NCI-H2029 treated with DMSO at 0.1 percent for 48 hours (cell line): ENCODE measurements around the gene CENPO.
"Not testable (repeated sequence)": the region's sequence is repeated elsewhere in the genome, so short reads cannot be mapped to it uniquely, and the experiment has no call there.

Source experiments
- DNase-seq: peaks from one replicate; lab custom pipeline; 2025; lab: John Stamatoyannopoulos, UW

CENPO gene

DNA sequence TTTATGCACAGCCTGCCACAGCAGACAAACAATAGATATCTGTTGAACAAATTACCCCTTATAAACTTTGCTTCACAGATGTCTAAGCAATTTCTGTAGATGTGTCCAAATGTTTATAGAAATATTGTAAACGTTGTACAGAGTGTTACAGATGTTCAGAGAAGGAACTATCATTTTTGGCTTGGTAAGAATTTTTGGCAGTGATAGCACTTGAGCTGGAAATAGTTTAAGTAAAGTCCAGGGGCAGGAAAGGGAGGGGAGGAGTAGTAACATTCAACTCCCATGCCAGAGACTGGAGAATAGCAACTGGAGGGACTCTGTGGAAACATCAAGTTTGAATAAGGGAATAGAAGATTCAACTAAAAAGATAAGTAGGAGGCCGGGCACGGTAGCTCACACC, 4.4 kb upstream of the CENPO start:
- no peak for DNase-seq

DNA sequence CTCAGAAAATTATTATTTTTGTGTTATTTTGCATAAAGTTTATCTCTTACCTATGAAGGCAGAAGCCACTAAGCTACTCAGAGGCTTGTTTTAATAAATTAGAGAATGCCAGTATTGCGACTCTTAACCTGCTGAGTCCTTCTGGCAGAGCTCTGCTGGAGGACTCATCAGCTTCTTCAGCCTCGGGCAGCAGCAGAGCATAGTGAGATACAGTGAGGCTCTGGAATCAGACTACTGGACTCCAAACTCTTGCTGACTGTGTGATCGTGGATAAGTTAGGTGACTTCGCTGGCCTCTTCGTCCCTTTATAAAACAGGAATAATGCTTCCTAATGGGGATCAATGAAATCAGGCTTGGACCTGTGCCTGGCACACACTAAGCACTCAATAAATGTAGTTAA, 1.8 kb upstream of the CENPO start:
- DNase-seq: no peak

DNA sequence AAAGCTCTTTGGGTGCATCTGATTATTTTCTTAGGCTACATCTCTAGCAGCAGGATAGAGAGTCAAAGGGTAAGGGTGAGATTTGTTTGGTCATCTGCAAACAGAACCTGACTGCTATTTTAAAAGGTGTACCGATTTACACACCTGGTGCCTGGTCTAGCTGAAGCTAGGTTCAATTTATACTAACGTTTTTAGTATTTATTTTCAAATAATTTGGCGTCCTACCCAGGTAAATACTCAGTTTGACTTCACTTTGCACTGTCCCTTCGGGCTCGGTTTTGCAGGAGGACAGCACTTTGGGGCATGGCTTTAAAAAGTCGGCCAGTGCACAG, 717 bp upstream of the CENPO start:
- no peak for DNase-seq

DNA sequence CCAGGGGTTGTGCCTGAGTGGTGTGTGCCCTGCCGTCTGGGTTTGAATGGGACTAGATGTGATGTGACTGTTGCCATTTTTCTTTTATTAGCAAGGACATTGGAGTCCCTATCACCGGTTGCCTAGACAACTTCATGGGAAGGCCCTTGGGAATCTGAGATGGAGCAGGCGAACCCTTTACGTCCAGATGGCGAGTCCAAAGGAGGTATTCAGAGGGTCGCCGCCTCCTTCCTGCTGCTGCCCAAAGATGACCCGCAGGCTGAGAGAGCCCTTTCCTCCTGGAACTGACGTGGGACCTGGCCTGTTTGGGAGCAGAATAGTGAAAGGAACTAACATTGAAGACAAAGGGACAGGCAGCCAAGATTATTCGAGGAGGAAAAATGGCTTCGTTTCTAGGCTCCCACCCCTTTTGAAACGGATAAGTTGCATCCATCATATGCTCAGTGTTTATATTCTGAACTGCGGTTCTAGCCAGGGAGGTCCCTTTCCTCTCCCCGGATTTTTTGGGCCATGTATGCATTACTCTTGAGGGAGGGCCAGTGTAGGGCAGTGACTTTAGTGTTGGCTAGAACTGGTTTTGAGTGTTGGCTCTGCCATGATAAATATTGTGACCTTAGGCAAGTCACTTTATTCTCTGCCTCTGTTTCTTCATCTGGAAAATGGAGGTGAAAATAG, 673 bp downstream of the CENPO start:
- DNase-seq: no peak

DNA sequence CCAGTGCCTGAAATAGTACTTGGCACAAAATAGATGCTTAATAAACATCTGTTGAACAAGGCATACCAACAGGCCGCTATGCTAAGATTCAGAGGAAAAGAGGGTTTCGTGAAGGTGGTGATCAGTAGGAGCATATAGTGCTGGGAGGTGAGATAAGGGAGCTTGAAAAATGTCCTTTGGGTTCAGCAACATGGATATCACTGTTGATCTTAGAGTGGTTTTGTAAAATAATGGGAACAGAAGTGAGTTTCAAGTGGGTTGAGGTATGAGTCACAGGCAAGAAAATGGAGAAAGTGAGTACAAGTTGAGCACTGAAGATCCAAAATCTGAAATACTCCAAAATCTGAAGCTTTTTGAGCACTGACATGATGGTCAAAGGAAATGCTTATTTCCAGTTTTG, 4.4 kb downstream of the CENPO start:
- DNase-seq: no peak

DNA sequence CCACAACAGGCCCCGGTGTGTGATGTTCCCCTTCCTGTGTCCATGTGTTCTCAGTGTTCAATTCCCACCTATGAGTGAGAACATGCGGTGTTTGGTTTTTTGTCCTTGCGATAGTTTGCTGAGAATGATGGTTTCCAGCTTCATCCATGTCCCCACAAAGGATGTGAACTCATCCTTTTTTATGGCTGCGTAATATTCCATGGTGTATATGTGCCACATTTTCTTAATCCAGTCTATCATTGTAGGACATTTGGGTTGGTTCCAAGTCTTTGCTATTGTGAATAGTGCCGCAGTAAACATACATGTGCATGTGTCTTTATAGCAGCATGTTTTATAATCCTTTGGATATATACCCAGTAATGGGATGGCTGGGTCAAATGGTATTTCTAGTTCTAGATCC, 7.3 kb downstream of the CENPO start:
- not testable (repeated sequence) for DNase-seq

DNA sequence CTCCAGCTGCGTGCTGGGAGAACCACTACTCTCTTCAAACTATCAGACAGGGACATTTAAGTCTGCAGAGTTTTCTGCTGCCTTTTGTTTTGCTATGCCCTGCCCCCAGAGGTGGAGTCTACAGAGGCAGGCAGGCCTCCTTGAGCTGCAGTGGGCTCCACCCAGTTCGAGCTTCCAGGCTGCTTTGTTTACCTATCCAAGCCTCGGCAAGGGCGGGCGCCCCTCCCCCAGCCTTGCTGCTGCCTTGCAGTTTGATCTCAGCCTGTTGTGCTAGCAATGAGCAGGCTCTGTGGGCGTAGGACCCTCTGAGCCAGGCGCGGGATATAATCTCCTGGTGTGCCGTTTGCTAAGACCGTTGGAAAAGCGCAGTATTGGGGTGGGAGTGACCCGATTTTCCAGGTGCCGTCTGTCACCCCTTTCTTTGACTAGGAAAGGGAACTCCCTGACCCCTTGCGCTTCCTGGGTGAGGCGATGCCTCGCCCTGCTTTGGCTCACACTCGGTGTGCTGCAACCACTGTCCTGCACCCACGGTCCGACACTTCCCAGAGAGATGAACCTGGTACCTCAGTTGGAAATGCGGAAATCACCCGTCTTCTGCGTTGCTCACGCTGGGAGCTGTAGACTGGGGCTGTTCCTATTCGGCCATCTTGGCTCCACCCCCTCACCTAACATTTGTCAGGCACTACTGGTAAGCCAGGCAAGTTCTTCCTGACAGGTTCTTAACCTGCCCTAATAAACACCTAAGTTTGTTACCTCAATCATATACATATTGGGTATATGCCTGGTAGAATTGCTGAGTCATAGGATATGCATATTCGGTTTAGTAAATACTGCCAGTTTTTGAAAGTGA, 12.8 kb downstream of the CENPO start:
- not testable (repeated sequence) for DNase-seq

DNA sequence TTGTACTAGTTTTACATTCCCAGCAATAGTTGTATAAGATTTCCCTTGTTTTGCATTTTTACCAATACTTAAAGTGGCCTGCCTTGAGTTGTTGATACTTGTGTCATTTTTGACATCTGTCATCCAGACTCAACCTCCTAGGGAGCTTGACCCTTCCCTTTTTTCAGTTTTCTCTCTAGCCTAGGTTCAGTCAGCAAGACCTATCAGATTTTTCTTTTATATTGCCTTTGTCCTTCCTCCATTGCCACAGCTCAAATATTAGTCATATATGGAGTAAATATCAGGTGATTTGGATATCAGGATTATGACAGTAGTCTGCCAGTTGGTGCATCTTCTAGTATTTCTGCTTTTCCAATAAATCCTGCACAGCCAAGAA, 13.4 kb downstream of the CENPO start:
- DNase-seq: no peak

DNA sequence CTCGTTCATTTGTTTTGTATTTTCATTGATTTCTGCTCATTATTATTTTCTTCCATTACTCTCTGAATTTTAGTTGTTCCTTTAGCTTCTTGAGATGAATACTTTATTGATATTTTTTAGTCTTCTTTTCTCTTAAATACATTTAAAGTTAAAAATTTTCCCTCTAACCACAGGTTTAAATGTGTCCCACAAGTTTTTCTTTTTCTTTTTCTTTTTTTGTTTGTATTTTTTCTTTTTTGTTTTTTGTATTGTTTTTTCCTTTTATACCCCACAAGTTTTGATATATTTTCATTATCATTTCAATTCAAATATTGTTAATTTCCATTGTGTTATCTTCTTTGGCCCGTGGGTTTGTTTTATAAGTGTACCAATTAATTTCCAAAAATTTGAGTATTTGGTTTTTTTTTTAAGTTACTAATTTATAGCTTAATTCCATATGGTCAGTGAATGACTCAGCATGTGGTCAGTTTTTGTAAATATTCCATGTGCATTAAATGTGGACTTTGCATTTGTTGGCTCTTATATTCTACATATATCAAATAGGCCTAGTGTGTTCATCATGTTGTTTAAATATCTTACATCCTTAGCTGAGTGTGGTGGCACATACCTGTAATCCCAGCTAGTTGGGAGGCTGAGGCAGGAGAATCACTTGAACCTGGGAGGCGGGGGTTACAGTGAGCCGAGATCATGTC, 16.2 kb downstream of the CENPO start:
- DNase-seq: no peak

DNA sequence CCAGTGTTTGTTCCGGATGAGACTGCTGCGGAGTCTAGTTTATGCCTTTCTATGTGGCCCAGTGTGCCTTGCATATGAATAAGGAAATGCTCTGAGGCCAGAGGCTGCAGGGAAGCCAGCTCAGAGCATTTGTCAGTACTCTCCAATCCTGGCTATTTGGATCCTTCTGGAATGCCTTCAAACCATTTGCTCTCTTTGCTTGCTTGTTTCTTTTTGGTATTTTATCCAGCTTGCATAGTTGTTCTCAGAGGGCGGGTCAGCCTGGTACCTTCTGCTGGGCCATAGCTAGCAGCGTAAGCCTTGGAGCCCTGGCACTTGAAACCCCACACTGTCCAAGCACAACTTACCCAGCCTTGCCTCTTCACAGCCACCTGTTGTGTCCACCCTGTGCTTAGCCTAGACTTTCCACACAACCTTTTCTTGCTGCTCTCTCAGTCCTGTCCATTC, 20.5 kb downstream of the CENPO start:
- DNase-seq: no peak

DNA sequence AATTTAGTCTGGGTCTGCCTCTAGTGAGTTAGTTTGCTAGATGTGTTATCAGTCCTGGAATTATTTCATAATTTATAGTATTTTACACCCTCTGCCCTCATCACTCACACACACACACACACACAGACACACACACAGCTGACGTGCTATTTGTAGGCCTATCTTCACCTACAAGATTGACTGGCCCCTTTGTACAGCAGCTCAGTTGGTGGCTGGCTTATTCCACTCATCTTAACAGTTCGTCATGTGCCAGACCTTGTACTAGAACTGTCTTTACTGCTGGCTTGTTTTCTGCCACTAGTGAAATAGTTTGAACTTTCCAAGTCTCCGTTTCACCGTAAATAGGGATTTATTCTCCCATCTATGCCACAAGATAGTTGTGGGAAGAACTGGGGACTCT, 21.3 kb downstream of the CENPO start:
- no peak for DNase-seq

DNA sequence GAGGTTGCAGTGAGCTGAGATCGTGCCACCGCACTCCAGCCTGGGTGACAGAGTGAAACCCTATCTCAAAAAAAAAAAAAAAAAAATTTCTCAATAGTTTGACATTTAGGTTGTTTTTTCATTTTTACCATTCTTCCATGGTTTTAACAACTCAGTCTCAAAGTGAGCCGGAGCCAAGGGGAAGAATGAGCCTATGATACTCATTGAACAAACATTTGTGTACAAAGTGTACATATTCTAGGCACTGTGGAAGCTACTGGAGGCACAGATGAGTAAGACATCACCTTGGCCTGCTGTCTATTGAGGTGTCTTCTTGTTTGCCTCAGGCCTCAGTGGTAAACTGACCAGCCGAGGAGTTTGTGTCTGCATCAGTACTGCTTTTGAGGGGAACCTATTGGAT, 21.9 kb downstream of the CENPO start:
- DNase-seq: no peak

DNA sequence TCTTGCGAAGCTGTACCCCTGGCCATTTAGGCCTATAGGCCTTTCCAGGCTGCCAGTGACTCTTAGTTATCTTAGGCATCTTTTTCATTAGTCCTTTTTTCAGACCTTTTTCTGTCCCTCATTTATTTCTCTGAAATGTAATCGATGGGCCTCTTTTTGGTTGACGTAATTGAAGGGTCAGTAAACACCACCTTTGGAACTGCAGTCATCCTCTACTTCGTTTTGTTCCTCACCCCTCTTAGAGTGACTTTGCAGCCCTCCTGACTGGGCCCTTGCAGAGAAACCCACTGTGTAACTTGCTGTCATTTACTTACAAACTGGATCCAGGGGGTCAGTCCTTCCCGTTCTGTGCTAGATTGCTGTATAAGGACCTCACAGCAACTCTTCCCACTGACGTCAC, 23.2 kb downstream of the CENPO start:
- no peak for DNase-seq

DNA sequence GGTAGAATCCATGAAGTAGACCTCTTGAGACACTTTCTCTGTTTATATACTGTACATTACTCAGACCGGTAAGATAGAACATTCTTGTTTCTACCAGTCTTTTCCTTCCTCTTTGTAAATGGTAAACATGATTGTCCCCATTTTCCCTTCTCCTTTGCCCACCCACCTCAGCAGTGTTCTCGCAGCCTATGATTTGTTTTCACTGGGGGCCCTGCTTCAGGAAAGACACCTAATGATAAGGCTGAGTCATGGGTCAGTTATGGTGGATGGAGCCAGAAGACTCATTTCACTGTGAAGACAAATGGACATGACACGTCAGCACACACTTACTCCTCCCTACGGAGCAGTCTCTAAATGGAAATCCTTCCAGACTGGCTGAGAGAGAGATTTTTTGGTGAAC, 23.7 kb downstream of the CENPO start:
- no peak for DNase-seq

DNA sequence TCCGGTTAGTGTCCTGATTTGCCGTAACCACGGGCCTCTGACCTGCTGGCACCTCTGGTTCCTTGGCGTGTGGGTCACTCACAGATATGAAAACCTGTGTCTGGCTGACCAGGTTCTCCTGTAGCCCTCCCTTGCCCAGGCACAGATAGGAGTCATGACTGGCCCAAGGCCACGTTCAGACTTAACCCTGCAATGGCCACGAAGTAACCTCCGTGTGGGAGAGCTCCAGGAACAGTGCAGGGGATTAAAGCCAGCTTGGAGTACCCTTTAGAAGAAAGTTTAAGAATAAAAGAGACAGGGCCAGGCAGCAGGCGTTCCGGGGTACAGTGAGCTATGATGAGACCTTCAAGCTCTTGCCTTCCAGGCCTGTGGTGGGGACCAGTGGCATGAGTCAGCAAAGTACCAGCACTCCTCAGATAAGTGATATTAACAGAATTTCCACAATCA, 25.5 kb downstream of the CENPO start:
- no peak for DNase-seq

DNA sequence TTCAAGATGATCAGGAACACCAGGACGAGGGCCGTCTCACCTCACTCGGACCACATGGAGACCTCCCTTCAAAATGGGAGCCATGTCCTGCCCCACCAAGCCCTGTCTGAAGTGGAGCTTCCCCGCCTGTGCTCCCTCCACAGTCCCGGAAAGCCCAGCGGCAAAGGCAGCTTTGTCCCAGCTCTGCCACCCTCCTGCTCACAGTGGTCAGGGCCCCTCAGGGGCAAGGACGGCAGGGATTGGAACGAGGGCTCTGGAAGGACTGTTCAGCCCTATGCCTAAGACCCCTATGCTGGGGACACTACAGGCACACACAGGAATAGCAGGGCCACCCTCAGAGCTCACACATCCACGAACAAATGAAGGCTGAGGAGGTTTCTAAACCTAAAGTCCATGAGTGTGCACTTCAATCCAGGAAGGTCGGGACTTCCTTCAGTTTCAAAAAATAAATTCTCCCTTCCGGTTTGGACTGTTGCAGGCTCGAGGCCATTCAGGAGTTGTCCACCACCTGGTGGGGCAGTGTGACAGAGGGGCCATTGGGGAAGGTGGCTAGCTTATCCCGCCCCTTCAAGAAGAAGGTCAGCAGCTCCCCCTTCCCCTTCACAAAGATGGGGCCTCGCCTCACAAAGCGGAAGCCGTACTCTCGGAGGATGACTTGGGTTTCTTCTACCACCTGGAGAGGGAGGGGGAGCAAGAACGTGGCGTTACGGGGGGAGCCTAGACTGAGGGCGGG, 26.4 kb downstream of the CENPO start:
- no peak for DNase-seq

DNA sequence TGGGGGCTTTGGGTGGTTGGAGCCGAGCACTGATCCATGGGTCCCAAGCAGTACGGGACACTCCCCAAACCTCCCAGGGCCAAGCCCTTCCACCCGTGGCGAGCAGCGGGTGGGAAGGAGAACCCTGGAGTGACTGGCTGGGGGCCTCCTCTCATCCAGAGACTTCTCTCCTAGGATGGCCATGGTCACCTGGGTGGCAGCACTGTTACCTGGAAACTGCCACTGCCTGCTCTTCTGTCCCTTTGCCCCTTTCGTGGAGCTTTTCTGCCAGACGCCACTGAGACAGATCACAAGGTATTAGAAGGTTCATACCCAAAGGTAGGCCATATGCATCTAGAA, 26.9 kb downstream of the CENPO start:
- no peak for DNase-seq

DNA sequence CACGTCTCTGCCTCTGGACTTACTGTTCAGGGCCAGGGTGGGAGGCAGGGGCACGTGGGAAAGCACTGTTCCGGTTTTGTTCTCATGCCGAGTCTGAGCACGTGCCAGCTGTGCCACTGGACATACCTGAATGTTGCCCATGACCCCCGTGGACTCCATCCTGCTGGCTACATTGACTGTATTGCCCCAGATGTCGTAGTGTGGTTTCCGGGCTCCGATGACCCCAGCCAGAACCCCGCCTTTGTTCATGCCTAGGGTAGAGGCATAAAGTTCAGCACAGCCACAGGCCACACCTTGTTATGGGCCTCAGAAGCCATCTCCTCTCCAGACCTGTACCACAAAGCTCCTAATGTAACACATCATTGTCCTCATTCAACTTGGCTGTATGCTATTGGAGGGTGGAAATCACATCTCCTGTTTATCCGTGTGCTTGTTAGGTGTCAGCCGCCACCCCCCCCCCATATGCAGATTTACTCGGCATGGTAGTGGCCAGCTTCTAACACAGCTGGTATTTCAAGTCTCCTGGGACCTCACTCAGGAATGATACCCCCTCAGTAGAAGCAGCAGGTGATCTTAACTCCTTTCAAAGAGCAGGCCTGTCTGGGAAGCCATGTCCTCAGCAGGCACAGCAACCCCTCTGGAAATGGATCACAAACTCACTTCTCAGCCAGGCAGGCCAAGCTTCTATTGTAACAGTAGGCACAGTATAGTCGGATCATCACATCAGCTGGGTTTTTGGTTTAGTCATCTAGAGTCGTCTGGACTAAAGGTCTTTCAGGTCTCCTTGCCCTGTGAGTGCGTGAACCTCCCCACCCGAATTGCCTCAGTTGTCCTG, 27.6 kb downstream of the CENPO start:
- DNase-seq: no peak

DNA sequence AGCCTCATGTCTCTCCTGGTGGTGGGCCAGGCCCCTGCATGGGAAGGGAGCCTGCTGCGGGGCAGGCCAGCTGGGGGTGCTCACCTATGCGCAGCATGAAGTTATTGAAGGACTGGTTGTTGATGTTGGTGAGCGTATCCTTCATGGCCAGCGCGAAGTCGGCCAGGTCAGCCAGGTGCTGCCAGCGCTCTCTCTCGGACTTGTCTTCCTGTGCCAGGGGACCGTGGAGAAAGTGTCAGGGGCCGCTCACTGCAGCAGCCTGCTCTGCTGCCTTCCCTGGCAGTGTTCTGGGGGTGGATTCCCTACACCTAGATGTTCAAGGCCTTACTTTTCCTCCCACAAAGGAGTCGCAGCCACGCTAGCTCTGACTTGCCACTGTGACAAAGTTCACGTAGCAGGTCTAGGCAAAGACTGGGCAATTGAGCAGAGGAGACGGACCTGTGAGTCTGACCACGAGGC, 28.2 kb downstream of the CENPO start:
- no peak for DNase-seq

DNA sequence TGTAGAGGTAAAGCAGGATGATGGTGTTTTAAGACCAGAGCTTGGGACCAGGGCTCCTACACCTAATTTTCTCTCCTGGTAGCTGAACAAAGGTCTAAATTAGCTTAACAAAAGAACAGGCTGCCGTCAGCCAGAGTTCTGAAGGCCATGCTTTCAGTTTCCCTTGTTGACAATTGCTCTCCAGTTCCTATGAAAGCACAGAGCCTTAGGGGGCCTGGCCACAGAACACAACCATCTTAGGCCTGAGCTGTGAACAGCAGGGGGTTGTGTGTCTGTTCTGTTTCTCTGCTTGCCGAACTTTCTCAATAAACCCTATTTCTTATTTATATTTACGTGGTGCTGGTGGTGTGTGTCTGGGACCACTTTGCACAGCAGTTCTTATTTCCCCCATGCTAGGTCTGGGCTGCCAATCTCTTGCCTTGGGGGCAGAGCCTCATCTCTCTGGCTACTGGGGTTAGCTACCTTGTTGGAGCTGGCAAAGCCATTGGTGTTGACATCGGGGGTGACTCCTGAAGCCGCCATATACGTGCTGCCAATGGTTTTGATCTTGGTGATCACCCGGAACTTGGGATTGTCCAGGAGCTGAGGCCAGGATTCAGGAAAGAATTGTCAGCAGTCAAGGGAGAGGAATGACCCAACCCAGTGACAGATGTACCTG, 29.0 kb downstream of the CENPO start:
- DNase-seq: no peak

DNA sequence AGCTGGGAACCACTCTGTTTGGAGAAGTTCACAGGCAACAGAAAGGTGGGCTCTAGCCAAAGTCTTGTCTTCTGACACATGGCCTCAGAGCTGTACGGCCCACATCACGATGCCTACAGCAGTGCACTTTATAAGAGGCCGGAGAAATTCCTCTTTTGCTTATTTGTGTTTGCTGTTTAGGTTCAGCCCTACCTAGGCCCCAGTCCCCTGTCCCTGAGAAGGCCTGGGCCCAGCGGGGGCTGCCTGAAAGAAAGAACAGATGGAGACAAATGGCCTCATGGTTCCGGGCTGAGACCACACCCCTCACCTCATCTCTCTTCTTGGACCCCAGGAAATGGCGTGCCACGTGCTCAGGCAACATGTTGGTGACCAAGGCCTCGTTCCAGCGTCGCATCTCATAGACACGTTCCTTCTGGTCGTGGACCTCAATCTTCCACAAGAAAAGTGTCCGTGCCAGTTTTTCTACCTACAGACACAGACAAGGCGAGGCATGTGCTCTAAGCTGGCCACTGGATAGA, 30.9 kb downstream of the CENPO start:
- no peak for DNase-seq
